ENCODE data around the gene RAVER2.

The RAVER2 gene

GRCh38 chr1:64847666-64848065, 102.8 kb downstream of the RAVER2 start:
- no peak for DNase-seq (ENCODE audit: low read depth)

GRCh38 chr1:64848136-64848535, 103.3 kb downstream of the RAVER2 start:
- DNase-seq (ENCODE audit: low read depth), result no peak

- DNase-seq (ENCODE audit: low read depth), result no peak
Measured at GRCh38 chr1:64848803-64849202, 103.9 kb downstream of the RAVER2 start.

GRCh38 chr1:64849942-64850341, 105.1 kb downstream of the RAVER2 start:
- DNase-seq (ENCODE audit: low read depth), result no peak

GRCh38 chr1:64850846-64851245, 106.0 kb downstream of the RAVER2 start:
- DNase-seq (ENCODE audit: low read depth), result no peak

- no peak for DNase-seq (ENCODE audit: low read depth)
Measured at GRCh38 chr1:64851664-64852063, 106.8 kb downstream of the RAVER2 start.

- DNase-seq (ENCODE audit: low read depth), result no peak
Measured at GRCh38 chr1:64854674-64855073, 109.8 kb downstream of the RAVER2 start.

GRCh38 chr1:64855557-64855956, 110.7 kb downstream of the RAVER2 start:
- DNase-seq (ENCODE audit: low read depth), result no peak

GRCh38 chr1:64856553-64856952, 111.7 kb downstream of the RAVER2 start:
- DNase-seq (ENCODE audit: low read depth), result peak; percentile 5

- no peak for DNase-seq (ENCODE audit: low read depth)
Measured at GRCh38 chr1:64857347-64857746, 112.5 kb downstream of the RAVER2 start.

GRCh38 chr1:64861611-64862010, 116.7 kb downstream of the RAVER2 start:
- DNase-seq (ENCODE audit: low read depth), result peak; percentile 40

GRCh38 chr1:64864018-64864940, 119.4 kb downstream of the RAVER2 start:
- DNase-seq (ENCODE audit: low read depth), result no peak

GRCh38 chr1:64865105-64865757, 120.4 kb downstream of the RAVER2 start:
- no peak for DNase-seq (ENCODE audit: low read depth)

- no peak for DNase-seq (ENCODE audit: low read depth)
Measured at GRCh38 chr1:64866689-64867088, 121.8 kb downstream of the RAVER2 start.

GRCh38 chr1:64867266-64867665, 122.4 kb downstream of the RAVER2 start:
- DNase-seq (ENCODE audit: low read depth), result no peak

GRCh38 chr1:64871256-64871655, 126.4 kb downstream of the RAVER2 start:
- DNase-seq (ENCODE audit: low read depth), result no peak

- DNase-seq (ENCODE audit: low read depth), result no peak
Measured at GRCh38 chr1:64872067-64872466, 127.2 kb downstream of the RAVER2 start.

- DNase-seq (ENCODE audit: low read depth), result no peak
Measured at GRCh38 chr1:64873576-64873975, 128.7 kb downstream of the RAVER2 start.

GRCh38 chr1:64874666-64875065, 129.8 kb downstream of the RAVER2 start:
- no peak for DNase-seq (ENCODE audit: low read depth)

- DNase-seq (ENCODE audit: low read depth), result peak; percentile 35
Measured at GRCh38 chr1:64875101-64875500, 130.2 kb downstream of the RAVER2 start.

GRCh38 chr1:64875606-64876005, 130.7 kb downstream of the RAVER2 start:
- DNase-seq (ENCODE audit: low read depth), result no peak

- DNase-seq (ENCODE audit: low read depth), result no peak
Measured at GRCh38 chr1:64877151-64877550, 132.3 kb downstream of the RAVER2 start.

- DNase-seq (ENCODE audit: low read depth), result no peak
Measured at GRCh38 chr1:64877598-64877997, 132.7 kb downstream of the RAVER2 start.
